Measurements from ENCODE around the gene SUMO4. TPM values are rescaled to one million over a fixed set of nuclear protein-coding genes. Genes with fewer than 3 reads are reported as not detected.

Gene SUMO4
- total RNA-seq, 1 donor from 2014 or later, result 1.1 TPM

DNA sequence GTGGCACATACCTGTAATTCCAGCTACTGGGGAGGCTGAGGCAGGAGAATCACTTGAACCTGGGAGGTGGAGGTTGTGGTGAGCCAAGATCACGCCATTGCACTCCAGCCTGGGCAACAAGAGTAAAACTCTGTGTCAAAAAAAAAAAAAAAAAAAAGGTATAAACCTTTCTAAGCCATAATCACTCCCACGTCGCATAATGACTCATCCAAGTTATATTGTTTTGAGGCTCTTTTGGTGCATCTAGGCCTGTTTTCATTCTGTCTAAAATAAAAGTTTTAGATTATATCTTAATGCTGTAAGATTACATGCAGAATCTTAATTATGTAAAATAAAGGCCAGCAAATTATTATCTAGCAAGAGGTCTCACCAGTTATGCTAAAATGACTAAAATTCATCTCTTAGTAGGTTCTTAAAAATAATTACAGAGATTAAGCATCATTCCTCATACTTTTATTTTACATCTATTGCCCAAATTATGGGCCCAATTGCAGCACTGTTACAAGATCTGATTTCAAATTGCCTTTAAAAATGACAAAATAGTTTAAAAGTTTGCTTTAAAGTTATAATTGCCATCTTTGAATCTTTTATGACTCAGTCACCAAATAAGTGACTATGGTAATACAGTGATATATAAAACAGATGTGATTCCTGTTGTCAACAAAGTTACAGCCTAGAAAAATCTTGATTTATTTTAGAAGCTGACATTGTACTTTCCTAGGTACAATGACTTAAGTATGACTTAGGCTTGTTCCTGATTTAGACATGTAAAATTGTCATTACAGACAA lies 10.4 kb upstream of the SUMO4 start:
- ATAC-seq, result no peak

DNA sequence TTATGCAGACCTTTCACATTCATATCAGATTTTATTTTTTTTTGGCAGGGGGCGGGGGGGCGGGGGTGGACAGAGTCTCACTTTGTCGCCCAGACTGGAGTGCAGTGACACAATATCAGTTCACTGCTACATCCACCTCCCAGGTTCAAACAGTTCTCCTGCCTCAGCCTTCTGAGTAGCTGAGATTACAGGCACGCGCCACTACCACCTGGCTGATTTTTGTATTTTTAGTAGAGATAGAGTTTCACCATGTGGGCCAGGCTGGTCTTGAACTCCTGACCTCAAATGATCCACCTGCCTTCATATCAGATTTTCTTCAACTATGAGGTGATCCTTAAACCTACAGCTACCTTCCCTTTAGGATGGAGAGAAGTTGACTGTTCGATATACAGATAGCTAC lies 8.0 kb upstream of the SUMO4 start:
- ATAC-seq, result no peak

DNA sequence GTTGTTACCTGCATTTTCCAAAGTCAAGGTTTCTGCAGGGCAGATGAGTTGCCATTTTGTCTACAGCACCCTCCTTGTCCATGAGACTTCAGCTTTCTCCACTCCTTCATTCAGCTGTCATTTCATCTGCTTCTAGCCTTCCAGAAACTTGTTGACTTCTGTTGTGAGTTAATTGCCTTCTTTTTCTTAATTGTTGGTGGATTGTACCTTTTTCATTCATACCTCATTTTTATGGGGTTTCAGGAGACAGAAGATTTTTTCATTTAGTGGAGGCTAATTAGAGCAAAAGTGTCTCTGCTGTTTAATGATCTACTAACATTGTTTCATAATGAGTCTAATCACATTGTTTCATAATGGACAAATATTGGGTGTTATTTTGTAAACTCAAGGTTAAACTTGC lies 7.5 kb upstream of the SUMO4 start:
- no peak for ATAC-seq

DNA sequence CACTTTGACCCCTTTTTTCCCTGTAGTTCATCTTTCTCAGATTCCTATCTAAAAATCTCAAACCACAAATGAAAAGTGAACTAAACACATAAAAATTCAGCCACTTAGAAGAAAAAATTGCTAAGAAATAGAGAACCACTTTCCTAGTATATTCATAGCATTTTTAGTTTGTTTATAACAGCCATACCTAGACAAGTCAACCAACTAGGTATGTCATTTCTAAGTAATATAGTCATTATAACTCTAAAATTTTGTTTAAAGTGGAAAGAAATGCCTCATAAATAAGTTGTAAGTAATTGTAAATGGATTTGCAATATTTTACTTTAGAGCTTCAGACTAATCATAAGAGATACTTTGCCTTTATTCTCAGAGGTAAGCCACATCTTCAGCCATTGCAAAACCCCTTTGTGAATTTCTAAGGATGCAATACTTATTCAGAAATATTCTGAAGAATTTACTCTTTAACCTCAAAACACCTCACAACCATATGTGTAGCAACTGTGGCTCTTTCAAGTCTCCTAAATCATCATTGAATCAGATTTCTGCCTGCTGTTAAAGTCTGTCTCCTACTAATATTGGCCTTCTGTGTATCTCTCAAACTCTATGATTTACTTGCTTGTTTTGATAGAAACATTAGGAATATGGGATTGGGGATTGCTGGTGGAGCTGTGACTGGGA lies 6.9 kb upstream of the SUMO4 start:
- ATAC-seq, result no peak

DNA sequence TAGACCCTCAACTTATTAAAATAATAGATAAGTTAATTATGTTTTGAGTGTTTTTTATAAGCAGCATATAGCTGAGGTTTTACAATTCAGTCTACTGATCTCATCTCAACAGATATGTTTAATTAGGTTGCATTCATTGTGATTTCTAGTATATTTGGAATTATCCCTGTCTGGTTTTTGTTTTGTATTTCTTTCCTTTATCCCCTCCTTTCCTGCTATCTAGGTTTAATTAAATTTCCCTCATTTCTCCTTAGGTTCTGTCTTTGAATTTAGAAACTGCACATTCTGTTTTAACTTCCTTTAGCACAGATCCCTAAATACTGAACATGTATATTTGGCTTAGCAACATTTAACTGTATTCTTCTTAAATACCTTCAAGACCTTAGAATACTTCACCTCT lies 4.9 kb upstream of the SUMO4 start:
- no peak for ATAC-seq

DNA sequence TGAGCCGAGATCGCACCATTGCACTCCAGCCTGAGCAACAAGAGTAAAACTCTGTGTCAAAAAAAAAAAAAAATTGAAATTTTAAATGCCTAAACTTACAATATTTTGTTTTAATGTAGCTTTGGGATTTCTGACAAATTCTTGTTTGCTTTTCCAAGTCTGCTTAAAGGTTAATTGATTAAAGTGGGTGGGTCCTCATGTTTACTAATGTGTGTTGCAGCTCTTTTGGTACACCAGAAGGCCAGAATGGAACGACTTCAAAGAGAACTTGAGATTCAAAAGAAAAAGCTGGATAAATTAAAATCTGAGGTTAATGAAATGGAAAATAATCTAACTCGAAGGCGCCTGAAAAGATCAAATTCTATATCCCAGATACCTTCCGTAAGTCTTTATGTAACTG lies 2.7 kb upstream of the SUMO4 start:
- no peak for ATAC-seq

DNA sequence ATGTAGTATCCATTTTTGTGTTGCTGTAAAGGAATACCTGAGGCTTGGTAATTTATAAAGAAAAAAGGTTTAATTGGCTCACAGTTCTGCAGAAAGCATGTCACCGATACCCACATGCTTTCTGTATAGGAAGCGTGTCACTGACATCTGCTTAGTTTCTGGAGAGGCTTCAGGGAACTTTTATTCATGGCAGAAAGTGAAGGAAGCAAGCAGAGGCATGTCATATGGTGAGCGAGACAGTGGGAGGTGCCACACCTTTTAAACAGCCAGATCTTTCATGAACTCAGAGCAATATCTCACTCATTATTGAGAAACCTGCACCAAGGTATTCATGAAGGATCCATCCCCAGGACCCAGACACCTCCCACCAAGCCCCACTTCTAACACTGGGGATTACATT lies 3.5 kb downstream of the SUMO4 start:
- peak; percentile 81 for ATAC-seq

DNA sequence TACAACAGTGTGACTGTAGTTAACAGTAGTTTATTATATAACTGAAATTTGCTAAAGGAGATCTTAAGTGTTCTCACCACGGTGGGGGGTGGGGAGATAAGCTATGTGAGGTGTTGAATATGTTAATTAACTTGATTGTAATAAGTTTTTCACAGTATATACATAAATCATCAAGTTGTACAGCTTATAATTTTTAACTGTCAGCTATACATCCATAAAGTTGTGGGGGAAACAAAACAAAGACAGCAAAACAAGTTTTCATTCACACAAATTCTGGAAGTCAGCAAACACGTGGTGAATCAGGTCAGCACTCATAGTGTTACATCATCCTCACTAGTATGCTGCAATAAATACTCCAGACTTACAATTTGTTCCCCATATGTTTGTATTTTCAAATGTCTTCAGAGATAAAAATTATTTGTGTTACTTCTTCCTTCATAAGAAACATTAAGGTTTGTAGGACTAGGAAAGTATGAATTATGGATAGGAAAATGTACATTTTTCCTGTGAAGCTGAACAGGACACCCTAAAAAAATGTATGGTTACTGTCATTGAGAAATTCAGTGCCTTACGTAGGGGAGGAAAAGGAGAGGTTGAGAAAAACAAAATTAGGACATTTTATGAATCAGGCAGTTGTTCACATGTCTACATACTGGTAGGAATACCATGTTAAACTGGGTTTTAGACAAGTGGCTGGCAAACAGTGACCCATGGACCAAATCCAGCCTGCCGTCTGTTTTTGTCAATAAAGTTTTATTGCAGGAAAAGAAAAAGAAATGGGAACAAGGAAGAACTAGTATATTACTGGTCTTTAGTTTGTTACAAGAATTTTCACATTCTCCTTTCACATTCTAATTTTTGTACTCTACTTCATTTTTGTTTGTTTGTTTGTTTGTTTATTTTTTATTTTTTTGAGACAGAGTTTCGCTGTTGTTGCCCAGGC lies 6.0 kb downstream of the SUMO4 start:
- ATAC-seq, result peak; percentile 38

DNA sequence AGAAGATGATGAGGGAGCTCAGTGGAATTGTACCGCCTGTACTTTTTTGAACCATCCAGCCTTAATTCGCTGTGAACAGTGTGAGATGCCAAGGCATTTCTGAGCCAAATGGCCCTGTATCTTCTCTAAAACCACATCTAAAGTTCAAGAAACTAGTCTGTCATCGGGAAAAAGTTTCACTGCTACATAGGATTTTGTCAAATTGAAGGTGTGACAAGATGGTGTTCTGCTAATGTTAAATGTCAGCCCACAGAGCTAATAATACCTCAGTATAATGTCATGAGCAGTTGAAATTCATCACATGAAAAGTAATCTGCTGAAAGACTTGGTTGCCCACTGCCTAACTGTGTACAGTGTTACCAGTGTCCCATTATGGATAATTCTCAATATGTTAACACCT lies 9.6 kb downstream of the SUMO4 start:
- ATAC-seq, result no peak

DNA sequence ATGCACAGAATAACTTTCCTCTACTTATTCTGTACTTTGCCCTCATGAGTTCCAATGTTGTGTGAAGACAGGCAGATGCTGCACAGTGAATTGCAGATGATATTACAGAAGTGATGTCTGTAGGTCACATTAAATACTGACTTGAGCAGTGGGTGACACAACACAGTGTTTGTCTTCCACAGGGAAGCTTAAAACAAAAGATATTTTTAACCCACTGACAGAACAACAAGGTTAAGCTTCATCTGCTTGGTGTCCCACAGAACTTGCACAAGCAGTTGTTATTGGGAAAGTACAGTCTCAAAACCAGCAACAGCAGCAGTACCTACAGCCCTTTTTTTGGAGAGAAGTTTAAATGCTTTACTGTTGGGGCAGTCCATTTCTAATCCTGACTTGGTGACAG lies 10.5 kb downstream of the SUMO4 start:
- ATAC-seq, result no peak

DNA sequence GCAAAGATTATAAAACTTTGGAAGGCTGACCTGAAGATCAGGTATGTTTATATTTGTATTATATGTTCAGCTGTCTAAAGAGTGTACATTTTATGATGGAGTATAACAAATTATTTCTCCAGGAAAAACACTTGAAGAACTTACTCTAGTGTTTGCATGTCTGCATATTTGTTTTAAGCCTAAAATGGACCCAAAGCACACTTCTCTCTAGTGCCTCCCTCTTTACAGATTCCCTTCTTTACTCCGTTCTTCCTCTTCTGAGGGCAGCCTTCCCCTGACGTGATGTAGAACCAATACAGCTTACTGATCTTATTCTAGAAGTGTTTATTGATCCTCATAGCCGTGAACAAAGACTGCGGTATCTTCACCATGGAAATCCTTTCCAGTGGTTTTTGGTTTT lies 13.9 kb downstream of the SUMO4 start:
- ATAC-seq, result no peak

DNA sequence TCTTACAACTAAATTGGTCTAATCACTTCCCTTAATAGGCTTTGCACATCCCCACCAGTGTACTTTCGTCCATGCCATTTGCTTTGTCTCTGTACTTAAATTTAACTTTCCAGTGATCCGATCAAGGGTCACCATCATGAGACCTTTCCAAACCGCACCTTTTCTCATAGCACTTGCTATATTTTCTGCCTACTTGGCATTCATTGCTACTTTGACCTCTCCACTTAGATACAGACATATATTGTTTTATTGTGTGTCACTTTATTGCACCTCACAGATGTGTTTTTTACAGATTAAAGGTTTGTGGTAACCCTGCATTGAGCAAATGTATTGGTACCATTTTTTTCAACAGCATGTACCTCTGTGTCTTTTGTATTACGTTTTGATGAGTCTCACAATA lies 14.8 kb downstream of the SUMO4 start:
- no peak for ATAC-seq

DNA sequence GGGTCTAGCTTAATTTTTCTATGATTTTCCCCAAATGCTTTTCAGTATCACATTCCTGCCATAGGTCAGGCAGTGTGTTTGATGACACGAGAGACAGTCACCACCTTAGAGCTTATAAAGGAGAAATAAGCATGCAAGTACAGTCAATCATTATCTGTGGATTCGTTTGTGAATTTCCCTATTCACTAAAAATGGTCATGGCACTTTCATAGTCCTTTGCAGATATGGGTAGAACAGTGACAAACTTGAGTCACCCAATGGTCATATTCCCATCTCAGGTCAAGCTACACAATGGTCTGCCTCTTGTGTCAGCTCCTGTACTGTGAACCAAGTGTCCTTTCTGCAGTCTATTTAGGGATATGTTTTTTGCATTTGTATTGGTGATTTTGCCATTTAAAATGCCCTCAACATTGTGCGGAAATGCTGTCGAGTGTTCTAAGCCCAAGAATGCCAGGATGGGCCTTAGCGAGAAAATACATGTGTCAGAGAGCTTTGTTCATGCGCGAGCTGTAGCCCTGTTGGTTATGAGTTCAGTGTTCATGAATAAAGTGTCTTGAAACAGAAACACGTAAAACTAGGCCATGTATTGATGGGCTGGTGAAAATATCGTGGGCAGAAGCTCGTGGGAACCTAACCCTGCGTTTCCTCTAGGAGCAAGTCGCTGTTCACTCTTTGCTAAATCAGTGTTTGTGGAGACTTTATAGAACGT lies 19.8 kb downstream of the SUMO4 start:
- ATAC-seq, result no peak

DNA sequence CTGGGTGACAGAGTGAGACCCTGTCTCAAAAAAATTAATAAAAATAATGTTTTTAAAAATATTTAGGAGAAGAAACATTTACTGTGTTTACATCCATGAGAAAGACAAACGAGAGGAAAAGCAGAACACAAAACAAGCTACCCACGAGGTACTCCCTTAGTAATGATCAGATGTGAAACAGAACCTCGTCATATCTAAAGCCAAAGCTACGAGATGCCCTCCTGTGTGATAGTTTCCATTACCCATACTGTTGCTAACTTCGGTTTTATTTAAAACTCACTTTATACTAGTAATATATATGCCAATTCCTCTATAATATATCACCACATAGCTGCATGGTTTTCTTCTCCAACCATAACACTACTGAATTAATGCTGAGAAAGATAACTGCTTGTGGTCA lies 21.1 kb downstream of the SUMO4 start:
- ATAC-seq, result no peak

DNA sequence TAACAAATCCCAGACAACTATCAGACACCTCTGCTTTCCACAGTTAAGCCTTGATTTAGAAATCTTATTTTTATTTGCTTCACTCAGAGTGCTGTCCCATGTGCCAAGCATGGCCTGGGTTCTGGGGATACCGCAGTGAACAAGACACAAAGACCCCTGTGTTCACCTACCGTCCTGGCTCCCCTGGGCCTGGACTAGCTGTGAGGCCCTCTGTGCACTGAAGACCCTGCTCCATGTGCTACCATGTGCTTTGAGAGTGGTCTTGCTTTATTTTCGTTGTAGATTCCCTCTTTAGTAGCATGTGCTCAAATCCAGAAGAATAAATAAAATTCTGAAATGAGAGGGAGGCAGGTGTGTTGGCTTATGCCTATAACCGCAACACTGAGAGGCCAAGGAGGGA lies 22.5 kb downstream of the SUMO4 start:
- no peak for ATAC-seq

DNA sequence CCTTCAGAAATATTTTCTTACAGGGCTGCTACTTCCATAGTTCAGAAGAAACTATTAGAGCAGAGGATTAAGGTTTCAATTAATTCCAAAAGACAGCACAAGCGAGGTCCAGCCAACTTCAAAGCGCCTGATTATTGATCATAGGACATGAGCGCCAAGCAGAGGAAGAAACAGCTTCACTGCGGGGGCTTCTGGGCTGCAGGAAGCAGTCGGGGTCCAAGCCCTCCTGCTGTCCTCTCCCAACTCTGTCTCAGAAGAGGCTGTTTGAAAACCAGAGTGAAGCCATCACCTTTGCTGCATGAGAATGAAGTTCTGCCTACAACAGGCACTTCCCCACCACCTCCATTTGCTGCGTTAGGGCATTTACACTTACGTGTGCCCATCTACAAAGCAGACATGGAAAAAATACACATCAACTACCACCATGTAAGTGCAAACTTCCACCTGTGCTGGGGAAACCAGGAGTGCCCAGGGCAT lies 23.9 kb downstream of the SUMO4 start:
- no peak for ATAC-seq

DNA sequence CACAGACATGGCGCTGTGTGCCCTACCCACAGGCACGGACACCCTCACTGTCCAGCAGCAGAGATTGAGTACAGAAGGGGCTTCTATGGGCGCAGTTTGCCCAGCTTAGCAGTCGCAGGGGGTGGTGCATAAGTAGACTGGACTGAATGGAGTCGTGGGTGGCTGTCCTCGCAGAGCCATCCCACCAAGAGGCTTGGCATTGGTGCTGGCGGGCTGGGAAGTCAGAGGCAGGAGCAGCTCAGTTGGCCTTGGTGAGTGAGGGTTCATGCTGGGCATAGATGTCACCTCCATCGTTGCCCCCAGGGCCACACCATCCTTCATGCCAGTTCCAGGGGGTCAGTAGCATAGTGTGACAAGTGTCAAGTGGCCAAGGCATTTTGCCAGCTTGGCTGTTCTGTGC lies 25.2 kb downstream of the SUMO4 start:
- no peak for ATAC-seq

DNA sequence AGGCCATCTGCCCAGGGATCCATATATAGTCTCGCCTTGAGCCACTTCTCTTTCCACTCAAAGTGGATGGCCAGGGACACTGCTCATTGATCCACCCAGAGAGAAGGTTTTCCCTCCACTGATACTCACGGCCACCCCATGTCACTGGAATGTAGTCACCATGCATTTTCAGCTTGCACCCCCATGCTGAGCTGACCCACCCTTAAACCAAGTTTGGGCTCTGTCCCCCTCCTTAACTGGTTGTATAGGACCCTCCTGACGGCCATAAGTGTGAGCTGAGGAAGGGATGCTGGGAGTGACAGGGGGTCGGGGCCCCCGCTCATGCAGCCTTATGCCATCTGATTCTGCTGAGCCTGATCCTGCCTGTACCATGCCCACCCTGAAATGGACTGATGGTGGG lies 25.7 kb downstream of the SUMO4 start:
- ATAC-seq, result no peak

DNA sequence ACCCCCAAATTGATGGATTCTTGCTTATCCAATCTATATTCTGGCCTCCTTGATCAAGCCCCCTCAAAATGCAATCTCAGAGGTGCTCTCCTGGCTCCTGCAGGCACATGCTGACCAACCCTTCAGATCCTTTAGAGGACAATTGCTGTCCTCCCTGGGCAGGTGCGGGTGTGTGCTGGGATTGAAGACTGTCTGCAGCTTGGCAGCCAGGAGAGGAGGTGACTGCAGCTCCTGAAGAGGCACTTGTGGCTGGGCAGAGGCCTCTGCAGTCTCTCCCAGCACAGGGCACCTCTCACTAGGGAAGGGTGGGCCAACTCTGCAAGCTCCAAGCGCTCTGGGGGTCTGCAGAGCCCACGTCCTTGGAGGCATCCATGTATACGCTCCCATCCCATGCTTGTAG lies 28.5 kb downstream of the SUMO4 start:
- ATAC-seq, result no peak

DNA sequence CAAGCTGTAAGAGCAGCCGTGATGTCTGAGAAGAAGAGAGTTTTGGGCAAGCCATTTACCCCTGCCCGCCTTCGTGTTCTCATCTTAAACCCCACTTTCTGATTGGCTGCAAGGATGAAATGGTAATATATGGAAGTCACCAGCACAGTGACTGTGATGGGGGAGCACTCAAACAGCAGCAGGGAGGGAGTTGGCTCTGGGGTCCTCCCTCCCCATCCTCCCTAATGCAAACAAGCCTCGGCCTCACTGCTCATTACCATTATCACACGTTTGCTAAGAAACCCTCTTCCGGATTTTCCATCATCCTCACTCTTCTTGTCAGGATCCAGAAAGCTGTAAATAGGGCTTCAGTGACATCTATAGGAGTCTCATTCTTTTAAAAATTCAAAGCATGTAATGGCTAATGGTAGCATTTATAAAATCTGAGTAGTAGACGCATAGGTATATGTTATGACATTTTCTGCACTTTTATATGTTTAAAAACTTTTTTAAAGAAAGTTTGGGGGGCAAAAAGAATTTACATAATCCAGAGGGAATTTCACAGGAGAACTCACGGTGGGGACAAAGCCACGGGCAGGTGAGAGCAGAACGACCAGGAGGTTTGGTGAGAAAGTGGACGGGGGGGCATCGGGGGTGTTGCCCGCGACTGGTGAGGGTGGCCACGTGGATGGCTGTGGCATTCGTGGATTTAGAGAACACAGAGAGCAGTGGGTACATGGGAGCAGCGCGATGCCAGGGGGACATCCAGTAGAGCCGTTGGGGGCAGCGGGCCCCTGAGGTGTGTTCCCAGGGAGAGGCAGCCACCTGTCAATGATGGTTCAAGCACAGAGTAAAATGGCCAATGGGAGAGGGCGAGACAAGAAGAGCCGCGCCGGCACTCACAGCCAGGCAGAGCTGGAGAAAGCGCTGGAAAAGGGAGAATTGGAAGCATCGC lies 29.6 kb downstream of the SUMO4 start:
- ATAC-seq, result no peak

Data from esophagus mucosa (tissue), 1 donor.